Ureter (tissue), 1 donor: ENCODE results near the gene SNX3. TPM values are rescaled to one million over a fixed set of nuclear protein-coding genes. Genes with fewer than 3 reads are reported as not detected.
"Not testable (repeated sequence)": the region's sequence is repeated elsewhere in the genome, so short reads cannot be mapped to it uniquely, and the experiment has no call there.

Experiments used
- DNase-seq: peaks from one replicate; pipeline ENCODE4 v3.0.0-alpha.2; 2020; ENCODE audit warnings: low spot score
- total RNA-seq: library from RNA; stranded (reverse); gene quantifications from one replicate; pipeline ENCODE4 v1.2.4, GENCODE V29; 2023
- donor health status: DM: yes; HTN: yes; CAD: no.

The SNX3 gene
- 150 TPM for total RNA-seq

DNA sequence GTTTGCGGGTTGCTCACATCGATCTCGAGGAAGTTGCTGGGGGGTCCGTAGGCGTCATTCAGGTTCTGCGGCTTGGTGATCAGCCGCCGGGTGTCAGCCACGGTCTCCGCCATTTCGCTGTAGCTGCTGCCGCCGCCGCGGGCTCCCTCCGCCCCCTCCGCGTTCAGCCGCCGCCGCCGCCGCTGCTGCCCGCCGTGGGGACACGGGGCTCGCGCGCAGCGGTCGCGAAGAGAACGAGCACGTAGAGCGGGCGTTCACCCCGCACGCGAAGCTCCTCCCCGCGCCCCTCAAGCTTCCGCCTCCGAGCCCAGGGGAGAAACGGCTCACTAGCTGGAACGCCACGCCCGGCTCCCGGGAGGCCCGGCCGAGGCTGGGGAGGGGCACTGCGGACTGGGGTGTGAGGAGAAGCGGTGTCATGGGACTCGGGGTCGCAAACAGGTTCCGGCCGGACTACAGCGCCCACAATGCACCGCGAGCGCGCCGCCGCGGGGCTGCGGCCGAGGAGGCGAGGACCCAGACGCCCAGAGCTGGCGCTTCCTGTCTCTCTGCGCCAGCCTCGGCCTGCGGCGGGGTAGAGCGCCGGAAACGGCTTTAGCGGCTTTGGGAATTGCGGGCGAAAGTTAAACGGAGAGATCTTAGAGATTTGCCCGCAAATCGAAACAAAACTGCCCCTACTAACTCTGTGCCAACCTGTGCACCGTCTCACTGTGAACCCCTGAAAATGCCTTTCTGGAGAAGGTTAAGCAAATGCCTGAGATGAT is at the start of gene SNX3:
Gene SNX3, minus strand, starts transcription at position 232 of the 761 bp plus-strand sequence. Its CDS starts 119 bp downstream, at position 113.
- DNase-seq, result peak; percentile 95

DNA sequence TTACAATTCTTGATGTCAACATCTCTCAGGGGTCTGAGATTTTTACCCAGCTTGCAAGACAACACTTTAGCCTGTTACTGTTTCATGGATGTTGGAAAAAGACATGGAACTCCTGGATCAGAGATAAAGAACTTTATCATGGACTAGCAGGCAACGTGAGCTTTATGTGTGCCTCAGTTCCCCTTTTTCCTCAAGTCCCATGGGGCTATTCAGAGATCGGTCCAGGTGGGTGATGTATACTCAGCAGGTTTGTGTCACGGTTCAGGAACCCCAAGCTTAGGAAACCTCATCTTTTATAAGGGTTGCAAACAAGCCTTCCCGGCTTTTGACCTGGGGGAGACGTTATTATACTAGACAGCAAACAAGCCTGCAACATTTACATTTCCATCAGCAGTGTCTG is 49.0 kb upstream of the SNX3 start:
- no peak for DNase-seq

GRCh38 chr6:108308641-108309040 is 47.8 kb upstream of the SNX3 start:
- DNase-seq, result not testable (repeated sequence)

DNA sequence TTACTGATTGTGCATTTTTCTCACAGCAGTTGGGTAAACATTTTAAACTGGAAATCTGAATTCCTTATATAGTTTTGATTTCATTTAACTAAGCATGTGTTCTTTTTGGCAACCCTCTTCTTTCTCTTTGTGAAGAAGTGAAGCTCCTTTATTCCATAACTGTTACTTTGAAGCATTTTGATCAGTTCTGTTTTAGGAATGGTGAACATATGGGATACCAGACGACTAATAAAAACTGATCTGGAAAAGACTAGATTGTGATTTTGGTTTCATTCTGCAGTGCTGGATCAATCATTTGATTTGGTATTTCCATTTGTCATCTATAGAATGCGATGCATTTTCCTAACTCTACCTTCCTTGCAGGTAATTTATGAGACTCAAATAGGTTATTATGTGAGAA is 43.8 kb upstream of the SNX3 start:
- no peak for DNase-seq

DNA sequence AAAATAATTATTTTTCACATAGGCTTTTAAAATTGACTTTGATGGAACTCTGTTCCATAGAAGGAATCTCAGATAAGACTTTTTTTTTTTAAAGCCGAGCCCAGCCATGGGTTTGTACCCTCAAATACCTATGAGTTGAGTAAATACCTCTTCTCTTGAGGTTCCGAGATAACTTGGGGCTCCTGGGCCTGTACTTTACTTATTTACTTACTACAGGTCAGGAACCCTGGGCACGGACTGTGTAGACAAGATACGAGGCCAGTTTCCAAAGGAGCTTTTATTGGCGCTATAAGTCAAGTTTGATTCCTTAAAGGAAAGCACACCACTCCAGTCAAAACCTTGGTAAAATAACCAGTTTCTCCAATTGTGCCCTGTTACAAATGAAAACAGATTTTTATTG is 41.5 kb upstream of the SNX3 start:
- no peak for DNase-seq

DNA sequence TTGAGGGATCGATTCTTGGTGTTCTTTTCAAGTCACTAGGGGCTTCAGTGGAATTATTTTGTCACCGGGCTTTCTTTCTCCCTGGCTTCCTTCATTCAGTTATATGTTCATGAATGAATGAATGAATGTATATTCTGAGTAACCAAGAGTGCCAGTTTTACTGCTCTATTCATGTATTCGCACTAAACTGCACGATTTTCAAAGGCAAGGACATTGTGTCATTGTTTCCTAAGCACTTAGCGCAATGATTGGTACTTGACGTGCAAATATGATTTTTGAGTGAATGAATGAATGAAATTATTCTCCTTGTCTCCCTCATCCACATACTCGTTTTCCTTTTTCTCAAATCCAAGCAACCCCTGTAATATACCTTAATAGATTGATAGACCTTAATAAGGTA is 34.8 kb upstream of the SNX3 start:
- DNase-seq, result no peak

DNA sequence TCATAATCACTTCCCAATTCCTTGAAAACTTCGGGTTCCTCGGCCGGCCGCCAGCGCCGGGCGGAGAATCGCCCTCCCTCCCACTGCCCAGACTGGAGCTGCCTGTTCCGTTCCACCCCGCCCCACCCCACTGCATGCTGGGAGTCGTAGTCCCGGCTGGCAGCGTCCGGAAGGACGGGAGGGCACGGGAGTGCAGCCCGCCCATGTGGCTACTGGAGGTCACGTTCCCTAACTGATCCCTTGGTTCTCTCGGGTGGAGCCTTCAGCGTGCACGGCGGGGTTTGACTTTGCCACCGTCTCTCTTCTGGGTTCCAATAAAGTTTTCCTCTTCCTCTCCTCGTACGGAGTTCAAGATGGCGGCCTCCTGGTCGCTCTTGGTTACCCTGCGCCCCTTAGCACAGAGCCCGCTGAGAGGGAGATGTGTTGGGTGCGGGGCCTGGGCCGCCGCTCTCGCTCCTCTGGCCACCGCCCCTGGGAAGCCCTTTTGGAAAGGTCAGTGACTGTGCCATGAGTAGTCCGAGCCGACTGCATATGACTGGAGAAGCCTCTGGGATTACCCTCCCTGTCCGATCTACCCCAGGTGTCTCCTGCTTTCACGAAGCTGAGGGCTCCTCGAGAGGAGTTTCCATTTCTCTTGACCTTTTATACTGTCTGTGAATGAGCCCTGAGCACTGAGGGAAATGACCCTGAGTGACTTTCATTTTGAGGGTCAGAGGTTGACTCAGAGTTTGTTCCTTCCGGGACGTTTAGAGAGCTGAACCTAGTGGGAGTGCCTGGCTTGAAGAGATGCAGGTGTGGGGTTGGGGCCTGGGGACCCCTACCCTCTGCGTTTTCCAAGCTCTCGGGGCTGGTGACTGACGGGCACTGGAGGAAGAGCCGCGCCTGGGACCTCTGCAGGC is 34.1 kb upstream of the SNX3 start, which contains the start of gene AFG1L:
Gene AFG1L, plus strand, starts transcription at position 328 of the 899 bp plus-strand sequence. Its CDS starts 26 bp downstream, at position 354.
- peak; percentile 95 for DNase-seq

- DNase-seq, result no peak
These were observed 33.5 kb upstream of the SNX3 start for GRCh38 chr6:108294297-108294726.

DNA sequence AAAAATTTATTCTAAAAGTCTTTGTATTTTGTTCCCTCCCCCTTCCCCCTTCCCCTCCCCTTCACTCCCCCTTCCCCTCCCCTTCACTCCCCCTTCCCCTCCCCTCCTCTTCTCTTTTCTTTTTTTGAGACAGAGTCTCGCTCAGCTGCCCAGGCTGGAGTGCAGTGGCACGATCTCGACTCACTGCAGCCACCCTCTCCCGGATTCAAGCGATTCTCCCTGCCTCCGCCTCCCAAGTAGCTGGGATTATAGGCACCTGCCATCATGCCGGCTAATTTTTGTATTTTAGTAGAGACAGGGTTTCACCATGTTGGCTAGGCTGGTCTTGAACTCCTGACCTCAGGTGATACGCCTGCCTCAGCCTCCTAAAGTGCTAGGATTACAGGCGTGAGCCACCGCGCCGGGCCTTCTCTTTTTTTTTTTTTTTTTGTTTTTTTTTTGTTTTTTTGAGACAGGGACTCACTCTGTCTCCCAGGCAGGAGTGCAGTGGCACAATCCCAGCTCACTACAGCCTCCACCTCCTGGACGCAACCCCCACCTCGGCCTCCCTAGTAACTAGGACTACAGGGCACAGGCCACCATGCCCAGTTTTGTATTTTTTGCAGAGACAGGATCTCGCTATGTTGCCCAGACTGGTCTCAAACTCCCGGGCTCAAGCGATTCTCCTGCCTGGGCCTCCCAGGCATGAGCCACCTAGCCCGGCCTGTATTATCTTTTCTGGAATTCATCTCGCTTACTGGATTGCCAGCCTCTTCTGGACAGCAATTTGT is 32.9 kb upstream of the SNX3 start:
- DNase-seq, result no peak

GRCh38 chr6:108292561-108292960 is 31.7 kb upstream of the SNX3 start:
- DNase-seq, result not testable (repeated sequence)

DNA sequence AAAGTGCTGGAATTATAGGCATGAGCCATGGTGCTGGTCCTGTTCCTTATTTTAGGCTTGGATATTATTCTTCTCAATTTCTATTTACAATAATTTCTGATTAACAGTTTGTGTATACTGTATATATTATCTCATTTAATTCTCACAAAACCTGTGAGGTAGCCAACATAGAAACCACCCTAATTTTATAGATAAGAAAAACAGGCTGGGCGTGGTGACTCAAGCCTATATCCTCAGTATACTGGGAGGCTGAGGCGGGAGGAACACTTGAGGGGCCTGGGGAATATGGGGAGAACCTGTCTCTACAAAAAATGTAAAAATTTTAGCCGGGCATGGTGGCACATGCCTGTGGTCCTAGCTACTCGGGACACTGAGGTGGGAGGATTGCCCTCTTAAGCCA is 30.3 kb upstream of the SNX3 start:
- DNase-seq, result no peak

- DNase-seq, result no peak
These were observed 27.9 kb upstream of the SNX3 start for GRCh38 chr6:108288742-108289141.

- no peak for DNase-seq
These were observed 26.5 kb upstream of the SNX3 start for GRCh38 chr6:108287373-108287772.

GRCh38 chr6:108286366-108286765 is 25.5 kb upstream of the SNX3 start:
- DNase-seq, result no peak

GRCh38 chr6:108285381-108285780 is 24.5 kb upstream of the SNX3 start:
- no peak for DNase-seq

DNA sequence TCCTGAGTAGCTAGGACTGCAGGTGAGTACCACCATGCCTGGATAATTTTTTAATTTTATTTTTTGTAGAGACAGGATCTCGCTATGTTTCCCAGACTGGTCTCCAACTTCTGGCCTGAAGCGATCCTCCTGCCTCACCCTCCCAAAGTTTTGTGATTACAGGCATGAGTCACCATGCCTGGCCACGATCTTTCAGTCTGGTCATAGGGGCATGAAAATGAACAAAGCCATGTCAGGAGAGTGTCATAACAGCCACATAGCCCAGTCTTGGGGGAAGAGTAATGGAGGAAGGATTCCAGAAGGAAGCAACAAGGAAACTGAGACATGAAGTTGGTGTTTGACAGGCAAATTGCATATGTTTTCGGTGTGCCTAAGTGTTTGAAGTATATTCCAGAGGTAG is 17.0 kb upstream of the SNX3 start:
- DNase-seq, result no peak

GRCh38 chr6:108277295-108277694 is 16.5 kb upstream of the SNX3 start:
- no peak for DNase-seq

DNA sequence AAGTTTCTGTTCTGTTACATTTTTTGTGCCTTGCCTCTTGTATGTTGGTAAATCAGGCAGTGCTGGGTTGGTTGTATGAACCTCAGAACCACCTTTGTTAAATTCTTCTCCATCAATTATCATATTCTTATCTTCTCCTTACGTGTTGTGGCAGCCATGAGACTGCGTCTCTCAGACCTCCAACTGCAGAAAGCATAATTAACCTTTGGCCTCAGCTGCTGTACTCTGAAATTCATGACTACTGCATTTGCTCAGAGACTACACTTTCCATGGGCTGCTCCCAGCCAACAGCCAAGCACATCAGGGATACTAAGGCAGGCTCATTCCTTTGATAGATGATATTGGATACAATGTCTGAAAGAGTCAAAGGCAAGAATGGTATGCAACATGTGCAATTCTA is 15.1 kb upstream of the SNX3 start:
- no peak for DNase-seq

DNA sequence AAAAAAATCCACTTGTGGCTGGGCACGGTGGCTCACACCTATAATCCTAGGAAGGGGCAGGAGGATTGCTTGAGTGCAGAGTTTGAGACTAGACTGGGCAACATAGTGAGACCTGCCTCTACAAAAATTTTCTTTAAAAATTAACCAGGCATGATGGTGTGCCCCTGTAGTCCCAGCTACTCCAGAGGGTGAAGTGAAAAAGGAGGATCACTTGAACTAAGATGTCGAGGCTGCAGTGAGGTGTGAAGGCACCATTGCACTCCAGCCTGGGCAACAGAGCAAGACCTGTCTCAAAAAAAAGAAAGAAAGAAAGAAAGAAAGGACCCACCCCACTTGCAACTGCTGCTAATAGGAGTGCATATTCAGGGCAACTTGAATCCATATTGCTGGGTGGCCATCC is 13.7 kb upstream of the SNX3 start:
- no peak for DNase-seq

DNA sequence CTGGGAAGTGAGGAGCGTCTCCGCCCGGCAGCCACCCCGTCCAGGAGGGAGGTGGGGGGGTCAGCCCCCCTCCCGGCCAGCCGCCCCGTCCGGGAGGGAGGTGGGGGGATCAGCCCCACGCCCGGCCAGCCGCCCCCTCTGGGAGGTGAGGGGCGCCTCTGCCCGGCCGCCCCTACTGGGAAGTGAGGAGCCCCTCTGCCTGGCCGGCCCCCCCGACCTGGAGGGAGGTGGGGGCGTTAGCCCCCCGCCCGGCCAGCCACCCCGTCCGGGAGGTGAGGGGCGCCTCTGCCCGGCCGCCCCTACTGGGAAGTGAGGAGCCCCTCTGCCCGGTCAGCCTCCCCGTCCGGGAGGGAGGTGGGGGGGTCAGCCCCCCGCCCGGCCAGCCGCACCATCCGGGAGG is 9.1 kb upstream of the SNX3 start:
- not testable (repeated sequence) for DNase-seq

DNA sequence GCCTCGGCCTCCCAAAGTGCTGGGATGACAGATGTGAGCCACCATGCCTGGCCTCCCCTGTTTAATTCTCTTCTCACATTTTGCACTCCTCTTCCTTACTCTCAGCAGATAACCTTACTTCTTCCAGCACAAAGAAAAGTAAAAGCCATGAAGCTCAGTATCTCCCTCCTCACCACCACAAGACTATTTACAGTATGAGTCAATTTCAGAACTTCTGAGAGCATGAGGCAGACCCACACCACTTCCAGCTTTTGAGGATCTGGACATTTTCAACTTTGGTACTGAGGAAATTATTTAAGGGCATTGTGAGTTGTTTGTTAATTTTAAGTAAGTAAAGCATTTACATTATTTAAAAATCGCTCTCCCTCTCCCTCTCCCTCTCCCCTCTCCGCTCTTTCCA is 8.0 kb upstream of the SNX3 start:
- no peak for DNase-seq

- no peak for DNase-seq
These were observed 2.5 kb upstream of the SNX3 start for GRCh38 chr6:108263371-108263770.
